Non-pigmented ciliary epithelial cell (primary cell): ENCODE data around the gene HPCA.

Experiments
- DNase-seq: peaks from one replicate; pipeline ENCODE4 v3.0.0-alpha.2; 2010; ENCODE audit warnings: low read depth

The HPCA gene

GRCh38 chr1:32886004-32886827 is at the start of gene HPCA:
Gene HPCA, plus strand, starts transcription at chr1:32886491. Its CDS starts 2,408 bp downstream, at chr1:32888899.
- no peak for DNase-seq

- no peak for DNase-seq
Measured at GRCh38 chr1:32848354-32849063, 37.8 kb upstream of the HPCA start.

DNA sequence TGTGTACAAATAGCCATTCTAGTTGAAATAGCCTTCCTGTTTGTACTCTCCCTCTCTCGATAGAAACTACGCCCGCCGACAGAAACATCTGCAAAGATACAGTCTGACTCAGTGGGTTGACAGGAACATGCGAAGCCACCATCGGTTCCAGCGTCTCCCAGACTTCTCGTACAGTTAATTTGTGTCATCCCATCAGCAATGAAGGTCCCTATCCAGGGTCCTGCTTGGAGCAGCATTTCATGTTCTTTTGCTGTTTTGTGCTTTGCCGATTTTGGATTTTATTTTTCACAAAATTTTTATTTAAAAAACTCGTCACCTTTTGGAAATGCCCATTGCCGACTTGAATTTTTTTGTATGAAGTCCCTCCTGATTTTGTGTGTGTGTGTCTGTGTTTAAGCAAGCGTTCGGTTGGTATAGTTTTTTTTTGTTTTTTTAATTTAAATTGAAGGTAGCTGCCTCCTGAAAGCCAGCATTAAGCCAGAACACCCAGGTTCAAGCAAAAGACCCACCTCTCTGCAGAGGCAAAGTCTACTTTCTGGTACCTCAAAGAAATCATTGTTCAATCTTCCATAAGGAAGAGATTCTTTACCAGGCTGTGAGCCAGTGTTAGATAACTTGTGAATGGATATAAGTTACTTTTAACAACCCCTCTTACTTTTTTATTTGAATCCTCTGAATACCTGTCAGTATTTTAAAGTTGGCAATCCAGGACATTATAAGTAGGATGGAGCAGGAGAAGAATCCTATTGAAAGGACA is 30.3 kb upstream of the HPCA start:
- no peak for DNase-seq

DNA sequence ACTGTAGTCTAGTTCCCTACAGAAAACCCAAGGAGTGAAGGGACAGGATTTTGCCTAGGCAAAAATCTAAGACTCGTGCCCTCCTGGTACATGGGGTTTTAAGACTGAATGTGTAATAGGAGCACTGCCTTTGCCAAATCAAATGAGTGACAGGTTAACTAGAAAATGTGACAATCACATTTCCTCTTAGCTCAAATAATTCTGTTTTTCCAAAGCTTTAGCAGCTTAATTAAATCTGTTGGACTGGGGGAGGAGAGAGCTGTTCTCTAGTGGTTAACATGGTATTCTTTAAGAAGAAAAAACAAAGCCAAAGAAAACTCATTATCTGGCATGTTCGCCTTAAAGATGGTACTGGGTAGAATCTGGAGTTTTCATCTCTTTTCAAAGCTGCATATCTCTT is 28.2 kb upstream of the HPCA start:
- no peak for DNase-seq

GRCh38 chr1:32858791-32859190 is 27.5 kb upstream of the HPCA start:
- DNase-seq: no peak

DNA sequence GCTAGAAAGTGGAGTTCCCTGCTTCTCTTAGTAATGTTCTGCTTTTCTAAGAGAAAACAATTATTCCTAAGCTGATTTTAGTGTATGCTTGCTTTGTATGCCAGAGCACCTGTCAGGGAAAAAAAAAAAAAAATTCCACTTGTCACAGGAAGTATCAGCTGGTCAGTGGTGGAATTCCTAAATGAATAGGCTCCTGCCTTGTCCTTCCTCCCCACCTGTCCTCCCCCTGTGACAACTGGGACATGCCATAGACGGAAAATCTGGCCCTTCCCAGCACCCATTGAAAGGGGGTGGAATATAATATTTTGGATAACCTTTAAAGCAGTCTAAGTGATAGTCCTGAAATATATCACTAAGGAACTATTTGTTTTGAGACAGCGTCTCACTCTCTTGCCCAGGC is 26.4 kb upstream of the HPCA start:
- DNase-seq: no peak

- no peak for DNase-seq
Measured at GRCh38 chr1:32860566-32860965, 25.7 kb upstream of the HPCA start.

DNA sequence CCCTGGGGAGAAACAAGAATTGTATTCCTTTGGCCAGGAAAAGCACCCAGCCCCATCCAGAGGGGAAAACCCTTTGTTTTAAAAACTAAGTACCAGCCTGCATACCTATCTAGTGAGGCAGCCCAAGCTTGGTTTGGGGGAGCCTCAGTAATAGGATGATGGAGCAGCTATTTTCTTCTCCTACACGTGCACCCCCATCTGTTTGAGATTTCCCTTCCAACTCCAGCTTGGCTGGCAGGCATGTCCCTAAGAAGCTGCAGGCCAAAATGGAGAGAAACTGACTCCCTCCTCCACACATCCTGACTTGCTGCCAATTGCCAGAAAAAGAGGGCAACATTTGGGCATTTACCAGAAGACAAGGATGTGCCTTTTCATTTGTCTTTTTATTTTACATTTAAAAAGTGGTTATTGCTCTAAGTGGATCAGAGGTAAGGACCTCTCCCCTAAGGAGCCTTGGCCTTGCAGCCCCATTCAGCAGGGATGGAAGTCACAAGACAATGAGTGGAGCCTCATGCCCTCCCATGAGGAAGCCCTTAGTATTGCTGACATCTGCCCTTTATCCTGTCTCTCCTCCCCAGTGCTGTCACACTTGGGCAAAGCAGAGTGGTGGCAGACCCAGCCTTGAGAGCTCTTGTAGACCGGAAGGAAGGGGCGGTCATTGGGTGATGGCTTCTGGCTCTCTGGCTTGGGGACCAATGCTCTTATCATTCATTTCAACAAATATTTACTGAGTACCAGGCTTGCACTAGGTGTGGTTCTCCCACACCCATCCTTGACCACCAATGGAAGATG is 24.2 kb upstream of the HPCA start:
- no peak for DNase-seq

DNA sequence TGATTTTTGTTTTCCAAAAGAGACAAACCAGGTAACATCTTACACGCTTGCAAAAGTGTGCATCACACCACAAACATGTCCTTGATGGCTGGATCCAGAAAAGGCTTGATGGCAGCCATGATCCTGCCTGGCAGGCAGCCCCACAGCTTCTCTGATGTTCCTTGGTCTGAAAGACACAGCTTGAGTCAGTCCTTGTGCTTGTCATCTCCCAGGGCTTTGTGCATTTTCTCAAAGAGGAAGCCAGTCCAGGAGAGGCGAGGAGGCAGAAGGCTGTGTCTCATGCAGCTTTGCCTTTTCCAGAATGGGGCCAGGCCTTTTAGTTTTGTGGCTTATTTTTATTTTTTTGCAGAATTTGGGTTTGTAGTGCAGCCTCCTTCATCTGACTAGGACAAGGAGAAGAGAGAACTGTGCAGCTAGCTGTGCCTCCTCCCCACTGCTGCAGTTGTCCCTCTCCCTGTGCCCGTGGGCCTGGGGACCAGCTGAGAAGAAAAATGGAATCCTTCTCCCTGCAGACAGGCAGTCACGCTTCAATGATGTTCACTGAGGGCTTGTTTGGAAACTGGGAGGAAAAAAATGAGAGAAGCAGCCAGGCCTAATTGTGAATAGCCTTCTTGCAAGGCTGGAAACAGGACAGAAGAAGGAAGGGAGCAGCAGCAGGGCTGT is 22.9 kb upstream of the HPCA start:
- DNase-seq: no peak

- no peak for DNase-seq
Measured at GRCh38 chr1:32863881-32864245, 22.4 kb upstream of the HPCA start.

- no peak for DNase-seq
Measured at GRCh38 chr1:32864375-32865019, 21.8 kb upstream of the HPCA start.

GRCh38 chr1:32865639-32866405 is 20.5 kb upstream of the HPCA start:
- DNase-seq: no peak

DNA sequence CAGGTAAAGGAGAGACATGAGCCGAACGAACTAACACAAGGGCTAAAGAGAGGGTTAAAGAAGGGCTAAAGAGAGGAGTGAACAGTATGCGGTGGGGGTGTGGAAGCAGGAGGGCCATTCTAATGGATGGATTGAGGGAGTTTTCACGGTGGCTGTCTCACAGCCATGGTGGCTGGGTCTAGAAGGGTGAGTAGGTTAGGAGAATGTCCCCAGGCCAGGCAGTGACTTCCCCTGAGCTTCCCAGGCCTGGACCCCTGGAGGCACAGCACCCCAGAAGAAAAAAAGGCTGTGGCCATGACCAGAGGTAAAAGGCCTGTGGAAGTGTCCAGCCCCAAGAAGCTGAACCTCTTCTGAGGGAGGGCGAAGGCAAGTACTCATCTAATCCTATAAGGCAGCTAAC is 19.1 kb upstream of the HPCA start:
- DNase-seq: no peak

DNA sequence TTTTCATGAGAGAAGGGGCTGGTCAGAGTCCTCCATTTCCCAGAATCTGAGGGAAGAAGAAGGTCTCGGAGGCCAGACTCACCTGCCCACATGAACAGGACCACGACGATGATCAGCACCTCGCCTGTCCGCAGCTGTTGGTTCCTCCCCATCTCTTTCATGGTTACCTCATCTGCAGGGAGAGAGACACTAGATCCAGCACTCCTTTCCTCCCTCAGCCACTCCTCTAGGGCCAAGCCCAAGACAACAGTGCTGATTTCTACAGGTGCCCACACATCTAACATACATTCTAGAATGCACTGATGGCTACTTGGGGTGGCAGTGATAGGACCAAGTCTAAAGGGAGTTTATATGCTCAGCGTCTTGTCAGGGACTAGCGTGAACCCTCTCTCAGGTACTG is 18.6 kb upstream of the HPCA start:
- no peak for DNase-seq

GRCh38 chr1:32868085-32868484 is 18.2 kb upstream of the HPCA start:
- no peak for DNase-seq

DNA sequence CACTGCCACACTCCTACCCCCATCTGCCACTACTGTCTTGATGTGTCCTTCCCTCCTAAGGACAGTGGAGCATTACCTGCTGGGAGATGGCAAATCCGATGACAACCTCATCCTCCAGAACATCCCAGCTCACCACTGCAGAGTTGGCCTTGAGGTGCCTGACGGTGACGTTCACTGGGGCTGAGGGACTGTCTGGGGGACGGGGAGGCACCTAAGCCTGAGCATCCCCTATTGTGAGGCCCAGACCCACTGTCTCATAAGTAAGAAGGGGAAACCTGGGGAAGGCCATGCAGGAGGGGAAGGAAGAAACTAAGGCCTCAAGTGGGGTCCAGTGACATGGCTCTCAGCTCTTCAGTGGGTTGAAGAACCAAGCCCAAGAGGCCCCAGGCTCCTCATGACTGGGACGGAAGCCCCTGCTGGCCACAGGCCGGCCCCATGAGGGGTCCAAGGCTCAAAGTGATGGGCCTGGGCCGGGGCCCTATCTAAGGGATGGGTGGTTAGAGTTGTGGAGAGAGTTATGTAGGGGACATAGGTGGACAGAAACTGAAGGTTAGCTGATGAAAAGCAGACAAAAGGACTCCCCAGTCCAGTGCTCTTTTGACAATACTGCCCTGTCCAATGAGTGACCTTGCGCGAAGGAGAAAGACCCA is 17.4 kb upstream of the HPCA start:
- DNase-seq: no peak

GRCh38 chr1:32869923-32870614 is 16.2 kb upstream of the HPCA start:
- no peak for DNase-seq

DNA sequence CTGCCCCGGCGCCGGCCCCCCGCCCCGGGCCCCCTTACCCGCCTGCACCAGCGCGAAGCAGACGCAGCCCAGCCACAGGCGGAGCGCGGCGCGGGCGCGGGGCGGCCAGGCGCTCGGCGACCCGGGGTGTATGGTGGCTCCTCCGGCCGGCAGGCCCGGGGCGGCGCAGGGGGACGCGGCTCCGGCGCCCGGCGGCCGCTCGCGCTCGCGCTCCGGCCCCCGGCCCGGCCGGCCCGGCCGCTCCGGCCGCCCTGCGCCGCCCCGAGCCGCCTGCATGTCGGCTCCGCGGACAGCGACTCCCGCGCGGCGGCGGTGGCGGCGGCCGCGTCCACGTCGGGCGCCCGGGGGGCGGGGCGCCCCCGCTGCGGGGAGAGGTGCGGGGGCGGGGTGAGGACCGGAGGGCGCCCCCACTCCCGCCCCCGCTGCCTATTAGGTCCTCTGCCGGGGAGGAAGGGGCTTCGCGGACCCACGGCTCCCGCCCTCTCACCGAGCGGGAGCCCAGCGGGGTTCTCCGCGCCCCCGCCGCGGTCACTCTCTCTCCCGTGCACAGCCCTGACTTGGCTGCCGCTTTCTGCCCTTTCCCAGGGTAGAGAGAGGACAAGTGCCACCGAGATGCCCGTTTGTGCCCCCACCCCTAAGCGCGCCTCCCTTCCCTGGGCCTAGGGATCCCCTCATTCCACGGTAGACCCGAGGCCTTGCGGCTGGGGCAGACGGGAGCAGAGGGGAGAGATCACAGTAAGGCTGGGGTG is 15.5 kb upstream of the HPCA start, which contains the start of gene FNDC5:
Gene FNDC5 (minus strand): TSS at position 298 of the 749 bp plus-strand sequence.
- no peak for DNase-seq
